Measurements from ENCODE around the gene MSI2.

The MSI2 gene

DNA sequence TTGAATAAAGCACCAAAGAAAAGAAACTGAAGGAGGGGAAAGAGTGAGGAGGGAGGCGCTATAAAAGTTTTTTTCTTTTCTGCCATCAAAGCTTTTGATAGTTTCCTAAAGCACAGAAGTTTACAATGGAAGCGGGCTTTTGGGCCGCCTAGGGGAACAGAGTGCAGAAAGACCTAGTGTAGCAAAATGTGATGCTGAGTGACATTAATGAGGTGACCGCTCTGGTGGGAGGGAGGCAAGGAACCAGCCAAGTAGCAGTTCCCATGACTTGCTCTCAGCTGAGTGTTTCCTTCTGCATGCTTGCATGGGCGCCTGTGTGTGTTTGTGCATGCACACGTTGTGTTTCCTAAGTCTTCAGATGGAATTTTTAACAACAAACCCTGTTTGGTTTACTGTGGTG, 15.5 kb downstream of the MSI2 start:
- no peak for DNase-seq

- DNase-seq, result no peak
Measured at GRCh38 chr17:57273490-57273889, 17.2 kb downstream of the MSI2 start.

DNA sequence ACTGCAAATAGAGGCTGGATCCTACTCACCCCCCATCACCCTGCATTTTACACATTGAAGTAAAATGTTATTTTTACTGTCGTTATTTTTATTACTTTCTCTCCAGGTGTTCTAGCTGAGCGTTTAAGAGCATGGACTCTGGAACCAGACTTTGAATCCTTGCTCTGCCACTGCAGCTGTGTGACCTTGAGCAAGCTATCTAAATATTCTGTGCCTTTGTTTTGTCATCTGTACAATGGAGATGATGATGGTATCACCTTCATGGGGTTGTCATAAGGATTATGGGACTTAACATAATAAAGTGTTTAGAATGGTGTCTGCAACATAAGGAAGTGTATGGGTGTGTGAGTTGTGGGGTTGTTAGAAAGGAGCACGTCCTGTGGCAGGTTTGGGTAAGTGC, 17.8 kb downstream of the MSI2 start:
- DNase-seq, result no peak

GRCh38 chr17:57275071-57275764, 18.9 kb downstream of the MSI2 start:
- DNase-seq, result no peak

DNA sequence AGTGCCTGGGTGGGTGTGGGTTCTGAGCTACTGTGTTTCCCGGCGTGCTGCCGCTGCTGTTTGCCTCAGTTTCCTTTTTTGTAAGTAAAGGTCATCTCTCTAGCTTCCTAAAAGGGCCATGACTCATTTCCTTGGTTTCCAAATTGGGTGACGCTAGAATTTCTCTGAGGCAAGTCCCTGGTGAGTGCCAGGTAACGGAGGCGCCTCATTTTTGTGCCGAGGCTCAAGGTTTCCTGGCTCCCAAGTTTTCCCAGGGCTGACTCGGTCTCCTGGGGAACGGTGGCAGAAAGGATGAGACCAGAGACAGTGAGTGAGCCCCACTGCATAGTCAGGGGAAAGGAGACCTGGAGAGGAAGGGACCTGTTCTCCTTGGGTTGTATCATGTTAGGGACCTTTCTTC, 20.3 kb downstream of the MSI2 start:
- no peak for DNase-seq

DNA sequence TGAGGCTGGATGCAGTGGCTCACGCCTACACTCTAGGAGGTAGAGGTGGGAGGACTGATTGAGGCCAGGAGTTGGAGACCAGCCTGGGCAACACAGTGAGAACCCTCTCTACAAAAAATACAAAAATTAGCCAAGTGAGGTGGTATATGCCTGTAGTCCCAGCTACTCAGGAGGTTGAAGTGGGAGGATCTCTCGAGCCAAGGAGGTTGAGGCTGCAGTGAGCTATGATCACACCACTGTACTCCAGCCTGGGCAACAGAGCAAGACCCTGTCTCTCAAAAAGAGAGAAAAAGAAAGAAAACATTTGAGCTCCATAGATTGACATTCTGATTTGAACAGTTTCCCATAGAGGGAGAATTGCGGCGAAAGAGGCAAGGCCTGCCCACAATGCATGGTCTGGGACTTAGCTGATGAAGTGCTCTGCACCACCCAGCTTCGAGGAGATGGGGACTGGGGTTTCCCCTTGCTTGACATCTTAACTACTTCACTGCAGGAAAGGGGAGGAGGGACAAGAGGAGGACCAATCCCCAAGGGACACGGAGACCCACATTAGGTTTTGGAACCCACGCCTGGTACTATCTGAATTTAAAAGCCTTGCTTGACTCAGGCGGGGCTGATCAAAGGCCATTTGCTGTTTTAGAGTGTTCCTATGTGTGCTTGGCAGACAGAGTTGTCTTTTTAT, 21.7 kb downstream of the MSI2 start:
- DNase-seq, result no peak

GRCh38 chr17:57278740-57279387, 22.5 kb downstream of the MSI2 start:
- DNase-seq, result no peak

DNA sequence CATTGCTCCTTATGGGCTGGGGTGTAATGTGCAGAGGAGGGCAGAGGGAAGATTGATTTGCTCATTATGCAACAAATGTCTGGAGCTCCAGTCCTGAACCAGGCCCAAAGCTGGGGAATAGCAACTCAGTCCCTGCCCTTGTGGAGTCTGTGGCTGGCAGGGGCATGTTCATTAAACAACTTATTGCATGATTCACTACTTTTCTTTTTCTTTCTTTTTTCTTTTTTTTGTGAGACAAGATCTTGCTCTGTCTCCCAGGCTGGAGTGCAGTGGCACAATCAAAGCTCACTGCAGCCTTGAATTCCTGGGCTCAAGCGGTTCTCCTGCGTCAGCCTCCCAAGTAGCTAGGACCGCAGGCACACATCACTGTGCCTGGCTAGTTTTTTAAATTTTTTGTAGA, 23.1 kb downstream of the MSI2 start:
- DNase-seq, result no peak

GRCh38 chr17:57281887-57282286, 25.6 kb downstream of the MSI2 start:
- no peak for DNase-seq

DNA sequence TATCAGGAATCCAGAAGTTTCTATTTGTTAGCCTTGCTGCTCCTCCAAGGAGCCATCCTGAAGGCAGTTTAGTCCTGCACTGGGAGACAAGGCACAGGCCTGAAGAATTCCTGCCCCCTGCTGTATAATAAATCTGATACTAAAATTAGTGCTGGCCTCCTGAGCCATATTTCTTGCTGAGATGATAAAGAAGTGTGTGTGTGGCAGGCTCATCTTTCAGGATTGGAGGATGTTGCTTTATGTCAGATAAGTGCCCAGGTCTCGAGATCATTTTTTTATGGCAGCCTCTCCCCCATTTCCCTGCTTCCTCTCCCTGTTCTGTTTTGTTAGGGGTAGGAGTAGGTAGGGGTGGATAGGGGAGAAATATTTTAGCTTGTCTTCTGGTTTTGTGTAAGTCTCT, 26.0 kb downstream of the MSI2 start:
- DNase-seq, result no peak

DNA sequence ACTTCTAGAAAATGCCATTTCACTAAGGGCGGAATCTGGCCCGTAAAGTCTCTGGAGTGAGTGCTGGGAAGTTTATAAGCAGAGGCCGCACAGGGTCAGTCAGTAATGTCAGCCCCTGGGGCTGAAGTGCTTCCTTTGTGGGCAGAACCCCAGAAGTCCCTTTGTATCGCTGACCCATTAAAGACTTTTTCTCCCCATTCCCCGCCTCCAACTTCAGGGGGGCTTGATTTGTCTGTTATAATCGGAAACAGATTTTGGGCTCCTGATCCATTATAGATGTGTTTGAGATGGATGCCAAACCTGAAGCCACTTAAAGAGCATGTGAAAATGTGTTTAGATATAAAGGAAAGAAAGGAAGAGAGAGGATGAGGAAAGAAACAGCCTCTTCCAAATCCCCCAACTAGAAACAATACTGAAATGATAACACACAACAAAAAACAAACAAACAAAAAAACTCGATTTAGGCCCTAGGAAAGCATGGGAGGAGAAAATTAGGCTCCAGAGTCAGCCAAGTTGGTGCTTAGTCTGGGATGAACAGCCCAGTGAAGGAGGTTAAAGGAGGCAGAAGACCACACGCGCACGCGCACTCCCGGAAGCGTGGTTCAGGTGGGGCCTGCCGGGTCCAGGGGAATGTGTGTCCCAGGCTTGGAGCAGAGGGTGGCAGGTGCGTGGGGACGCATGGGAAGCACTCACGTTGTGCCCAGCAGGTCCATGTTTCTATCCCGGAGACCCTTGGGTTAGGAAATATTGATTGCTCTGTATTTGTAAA, 27.1 kb downstream of the MSI2 start:
- no peak for DNase-seq

DNA sequence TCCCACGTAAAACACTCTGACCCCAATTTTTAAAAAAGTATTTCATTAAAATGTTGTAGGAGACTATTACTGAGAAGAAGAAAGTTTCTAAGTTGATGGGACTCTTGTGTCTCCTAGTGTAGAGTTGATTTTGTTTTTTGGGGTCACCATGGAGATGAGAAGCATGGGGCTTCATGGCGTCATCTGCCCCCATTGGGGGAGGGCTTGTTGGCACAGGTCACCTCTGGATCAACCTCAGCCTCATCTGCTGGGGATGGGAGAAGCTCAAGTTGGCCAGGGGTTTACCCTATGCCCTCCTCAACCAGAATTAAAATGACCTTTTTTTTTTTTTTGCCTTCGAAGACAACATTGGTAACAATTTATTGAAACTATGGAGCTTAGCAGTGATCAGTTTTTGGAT, 28.3 kb downstream of the MSI2 start:
- peak; percentile 39 for DNase-seq

GRCh38 chr17:57284984-57285646, 28.8 kb downstream of the MSI2 start:
- peak; percentile 54 for DNase-seq

DNA sequence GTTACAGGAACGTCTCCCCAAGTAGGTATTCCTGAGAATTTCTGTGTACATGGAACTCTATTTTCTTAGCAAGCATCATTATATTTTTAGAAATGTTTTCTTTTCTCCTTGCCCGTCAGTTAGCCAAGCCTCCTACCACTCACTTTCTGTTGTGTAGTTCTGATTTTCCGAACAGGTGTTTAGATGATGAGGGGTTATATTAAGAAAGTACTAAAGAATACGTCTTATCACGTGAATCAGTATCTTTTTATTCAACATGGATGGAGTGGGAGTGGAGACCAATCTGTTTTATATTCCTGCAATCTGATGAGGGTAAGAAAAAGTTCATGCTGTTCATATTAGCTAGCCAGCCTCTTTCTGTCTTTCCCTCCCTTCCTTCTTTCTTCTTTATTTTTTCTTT, 29.4 kb downstream of the MSI2 start:
- no peak for DNase-seq

DNA sequence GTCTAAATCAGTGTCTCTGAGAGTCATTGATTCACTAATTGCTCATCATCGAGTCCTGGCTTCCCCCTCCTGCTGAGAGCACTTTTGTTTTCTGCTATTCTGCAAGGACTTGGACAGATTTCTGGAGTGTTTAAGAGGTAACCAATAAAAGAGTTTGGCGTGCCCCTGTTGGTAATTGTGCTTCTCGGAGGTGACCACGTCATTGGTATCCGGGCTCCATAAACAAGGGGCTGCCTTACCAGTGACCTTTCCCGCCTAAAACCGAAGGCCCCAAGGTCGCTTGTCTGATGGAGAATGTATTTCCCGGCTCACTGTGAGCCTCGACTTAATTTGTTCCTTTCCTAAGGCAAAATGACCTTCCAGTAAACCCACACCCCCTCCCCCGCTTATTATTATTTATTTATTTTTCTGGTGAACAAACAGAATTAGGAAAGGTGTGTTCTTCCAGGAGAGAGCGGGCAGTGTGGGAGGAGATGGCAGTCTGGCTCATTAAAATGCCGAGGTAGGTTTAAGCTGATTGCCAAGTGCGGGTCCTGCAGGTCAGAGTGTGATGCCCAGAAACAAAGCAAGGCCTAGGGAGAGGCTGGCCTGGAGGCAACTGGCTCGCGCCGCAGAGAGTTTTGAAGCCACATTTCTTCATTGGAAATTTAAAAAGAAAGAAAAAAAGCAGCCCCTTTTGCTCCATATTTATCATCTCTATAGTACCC, 30.2 kb downstream of the MSI2 start:
- DNase-seq, result no peak

GRCh38 chr17:57288040-57288772, 31.9 kb downstream of the MSI2 start:
- DNase-seq, result no peak

- no peak for DNase-seq
Measured at GRCh38 chr17:57288773-57289121, 32.4 kb downstream of the MSI2 start.

GRCh38 chr17:57289130-57289529, 32.8 kb downstream of the MSI2 start:
- DNase-seq, result no peak

- DNase-seq, result no peak
Measured at GRCh38 chr17:57289613-57290012, 33.3 kb downstream of the MSI2 start.

DNA sequence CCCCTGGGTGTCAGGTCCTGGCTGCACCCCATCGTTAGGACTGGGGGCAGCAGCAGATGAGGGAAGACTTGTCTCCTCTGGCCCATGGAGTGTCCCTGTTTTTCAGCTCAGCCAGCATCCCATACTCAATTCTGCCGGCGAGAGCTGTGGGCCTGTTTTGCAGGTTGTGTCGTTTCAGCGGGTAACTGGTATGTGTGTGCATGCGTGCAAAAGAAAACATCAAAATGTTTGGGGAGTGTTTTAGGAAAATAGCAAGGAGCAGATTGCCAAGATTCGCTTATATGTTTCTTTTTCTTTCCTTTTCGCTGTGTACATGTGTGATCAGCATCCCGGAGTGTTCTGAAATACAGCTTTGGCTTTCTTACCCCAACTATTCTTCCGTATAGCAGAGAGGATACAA, 34.7 kb downstream of the MSI2 start:
- no peak for DNase-seq

- DNase-seq, result no peak
Measured at GRCh38 chr17:57292091-57292490, 35.8 kb downstream of the MSI2 start.

DNA sequence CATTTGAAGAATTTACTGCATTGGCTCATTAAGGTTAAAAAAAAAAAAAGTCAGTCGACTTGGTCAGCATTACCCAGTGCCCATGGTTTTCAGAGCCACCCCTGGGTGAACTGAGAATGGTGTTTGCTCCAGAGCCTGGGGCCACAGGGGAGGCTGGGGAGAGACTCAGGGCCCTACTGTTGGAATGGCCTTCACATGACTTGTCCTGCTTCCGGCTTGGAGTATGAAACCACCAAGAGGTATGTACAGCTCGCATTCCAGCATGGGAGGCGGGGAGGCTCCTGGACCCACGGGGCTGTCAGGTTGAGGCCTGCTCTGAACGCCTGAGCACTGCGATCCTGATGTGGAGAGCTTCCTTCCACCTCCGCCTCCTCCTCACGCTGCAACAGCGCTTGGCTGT, 36.8 kb downstream of the MSI2 start:
- DNase-seq, result no peak

Data from CD4-positive, alpha-beta T cell treated with Interleukin-15 for 1 hour (primary cell).